Measurements from ENCODE around the gene ANKS4B.

ANKS4B gene

DNA sequence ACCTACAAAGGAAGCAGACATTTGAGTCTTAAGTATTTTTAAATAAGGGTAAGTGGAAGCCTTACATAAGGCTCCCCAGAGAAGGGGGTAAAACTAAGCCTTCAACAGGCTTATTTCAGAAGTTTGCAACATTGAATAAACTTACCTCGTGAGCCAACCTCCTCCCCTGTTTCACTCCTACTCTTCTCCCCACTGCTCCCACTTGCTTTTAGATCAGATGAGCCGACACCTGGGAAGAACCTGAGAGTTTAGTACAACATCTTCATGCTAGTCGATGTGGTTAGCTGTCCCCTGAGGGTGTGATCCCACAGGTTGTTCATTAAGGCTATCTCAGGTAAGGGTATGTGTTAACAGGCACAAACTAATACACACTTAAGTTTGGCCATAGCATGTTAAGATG lies 35.9 kb upstream of the ANKS4B start:
- no peak overlapping the region for H2BK120ac ChIP-seq (ENCODE audit: low read depth, low read length)
- H2AK5ac ChIP-seq (ENCODE audit: low read depth, low read length), result no peak overlapping the region
- H2BK12ac ChIP-seq (ENCODE audit: low read length), result no peak overlapping the region
- H3K14ac ChIP-seq (ENCODE audit: low read length), result no peak overlapping the region
- H4K91ac ChIP-seq (ENCODE audit: low read depth, low read length, poor library complexity), result no peak overlapping the region
- no peak overlapping the region for H3K4ac ChIP-seq (ENCODE audit: low read length)
- DNase-seq (ENCODE audit: low spot score), result no peak
- no peak overlapping the region for H2BK5ac ChIP-seq (ENCODE audit: low read length)
- WGBS, 2 donors (ENCODE audit: extremely low coverage in 2 of 2, insufficient read length in 2 of 2, insufficient replicate concordance in 1 of 2), result no CpG with 5 or more reads among the region's 3 CpGs
- H3K36me3 ChIP-seq (replicated peaks in 1 of 2; ENCODE audit: control insufficient read depth in 2 of 2, insufficient read depth in 2 of 2, low read length in 2 of 2), result no peaks in the 10 kb centered on the region
- no peak overlapping the region for H3K27ac ChIP-seq (replicated peaks; ENCODE audit: low read length)
- no peak overlapping the region for H2AFZ ChIP-seq (ENCODE audit: low read length)
- no peak overlapping the region for H3K23ac ChIP-seq (ENCODE audit: low read depth, low read length, poor library complexity)
- no peak overlapping the region for H4K8ac ChIP-seq (ENCODE audit: low read depth, low read length)
- H3K4me1 ChIP-seq (ENCODE audit: control insufficient read depth in 2 of 2, insufficient read depth in 1 of 2, low read depth in 1 of 2, low read length in 2 of 2), result no peaks in the 10 kb centered on the region
- H3K9me3 ChIP-seq (replicated peaks in 1 of 2; ENCODE audit: control insufficient read depth in 2 of 2, insufficient read depth in 1 of 2, low read depth in 1 of 2, low read length in 2 of 2), result no peaks in the 10 kb centered on the region
- H3K79me1 ChIP-seq (ENCODE audit: low read depth, low read length), result no peaks in the 10 kb centered on the region
- no peak overlapping the region for H3K4me2 ChIP-seq (ENCODE audit: insufficient read depth, low read length, poor library complexity, severe bottlenecking)
- no peak overlapping the region for H3K18ac ChIP-seq (ENCODE audit: low read length)
- H3K9ac ChIP-seq (ENCODE audit: low read depth, low read length, poor library complexity), result no peak overlapping the region
- peaks cover 0 to 6% (median 0%) of the 10 kb centered on the region in 3 experiments for H3K27me3 ChIP-seq (ENCODE audit: control insufficient read depth in 3 of 3, insufficient read depth in 3 of 3, low read depth in 1 of 3, low read length in 3 of 3)
- no peak overlapping the region for H2BK15ac ChIP-seq (ENCODE audit: low read length)
- H3K4me3 ChIP-seq (ENCODE audit: low read length in 2 of 2), result no peak overlapping the region

DNA sequence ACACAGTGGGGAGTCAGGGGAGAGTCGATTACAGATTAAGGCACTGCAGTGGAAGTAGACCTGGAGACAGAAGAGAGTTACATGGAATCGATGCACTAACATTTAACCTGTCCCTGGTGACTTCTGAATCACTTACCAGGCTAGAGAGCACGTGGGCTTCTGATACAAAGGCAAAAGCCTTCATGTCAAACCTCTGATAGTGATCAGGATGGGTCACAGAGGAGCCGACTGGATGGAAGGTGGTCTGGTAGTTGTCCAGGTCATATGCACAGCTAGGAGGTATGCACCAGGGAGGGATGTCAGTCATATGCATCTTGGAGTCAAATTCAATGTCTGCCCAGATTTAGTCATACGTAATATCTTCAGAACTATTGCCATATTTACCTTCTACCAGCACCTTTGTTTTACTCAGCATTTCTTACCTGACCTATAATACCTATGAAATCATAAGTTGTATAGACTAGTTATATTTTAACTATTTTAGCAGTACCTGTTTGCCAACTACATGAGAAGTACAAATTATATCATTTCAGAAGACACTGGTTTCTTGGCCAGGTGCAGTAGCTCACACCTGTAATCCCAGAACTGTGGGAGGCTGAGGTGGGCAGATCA lies 33.8 kb upstream of the ANKS4B start:
- WGBS, 2 donors (ENCODE audit: extremely low coverage in 2 of 2, insufficient read length in 2 of 2, insufficient replicate concordance in 1 of 2), result no CpG with 5 or more reads among the region's 5 CpGs
- no peak overlapping the region for H2BK120ac ChIP-seq (ENCODE audit: low read depth, low read length)
- no peak overlapping the region for H2AFZ ChIP-seq (ENCODE audit: low read length)
- H3K79me1 ChIP-seq (ENCODE audit: low read depth, low read length), result no peaks in the 10 kb centered on the region
- no peak overlapping the region for H3K18ac ChIP-seq (ENCODE audit: low read length)
- H2BK5ac ChIP-seq (ENCODE audit: low read length), result no peak overlapping the region
- no peak overlapping the region for H3K14ac ChIP-seq (ENCODE audit: low read length)
- no peak overlapping the region for H3K9ac ChIP-seq (ENCODE audit: low read depth, low read length, poor library complexity)
- no peak overlapping the region for H4K91ac ChIP-seq (ENCODE audit: low read depth, low read length, poor library complexity)
- no peaks in the 10 kb centered on the region for H3K4me1 ChIP-seq (ENCODE audit: control insufficient read depth in 2 of 2, insufficient read depth in 1 of 2, low read depth in 1 of 2, low read length in 2 of 2)
- no peak for DNase-seq (ENCODE audit: low spot score)
- peaks cover 0 to 11% (median 0%) of the 10 kb centered on the region in 3 experiments for H3K27me3 ChIP-seq (ENCODE audit: control insufficient read depth in 3 of 3, insufficient read depth in 3 of 3, low read depth in 1 of 3, low read length in 3 of 3)
- no peak overlapping the region for H3K4me2 ChIP-seq (ENCODE audit: insufficient read depth, low read length, poor library complexity, severe bottlenecking)
- no peak overlapping the region for H3K23ac ChIP-seq (ENCODE audit: low read depth, low read length, poor library complexity)
- H3K27ac ChIP-seq (replicated peaks; ENCODE audit: low read length), result no peak overlapping the region
- no peak overlapping the region for H2BK12ac ChIP-seq (ENCODE audit: low read length)
- H3K36me3 ChIP-seq (replicated peaks in 1 of 2; ENCODE audit: control insufficient read depth in 2 of 2, insufficient read depth in 2 of 2, low read length in 2 of 2), result no peaks in the 10 kb centered on the region
- no peak overlapping the region for H2AK5ac ChIP-seq (ENCODE audit: low read depth, low read length)
- H3K9me3 ChIP-seq (replicated peaks in 1 of 2; ENCODE audit: control insufficient read depth in 2 of 2, insufficient read depth in 1 of 2, low read depth in 1 of 2, low read length in 2 of 2), result no peaks in the 10 kb centered on the region
- no peak overlapping the region for H2BK15ac ChIP-seq (ENCODE audit: low read length)
- H3K4ac ChIP-seq (ENCODE audit: low read length), result no peak overlapping the region
- no peak overlapping the region for H3K4me3 ChIP-seq (ENCODE audit: low read length in 2 of 2)
- H4K8ac ChIP-seq (ENCODE audit: low read depth, low read length), result no peak overlapping the region

DNA sequence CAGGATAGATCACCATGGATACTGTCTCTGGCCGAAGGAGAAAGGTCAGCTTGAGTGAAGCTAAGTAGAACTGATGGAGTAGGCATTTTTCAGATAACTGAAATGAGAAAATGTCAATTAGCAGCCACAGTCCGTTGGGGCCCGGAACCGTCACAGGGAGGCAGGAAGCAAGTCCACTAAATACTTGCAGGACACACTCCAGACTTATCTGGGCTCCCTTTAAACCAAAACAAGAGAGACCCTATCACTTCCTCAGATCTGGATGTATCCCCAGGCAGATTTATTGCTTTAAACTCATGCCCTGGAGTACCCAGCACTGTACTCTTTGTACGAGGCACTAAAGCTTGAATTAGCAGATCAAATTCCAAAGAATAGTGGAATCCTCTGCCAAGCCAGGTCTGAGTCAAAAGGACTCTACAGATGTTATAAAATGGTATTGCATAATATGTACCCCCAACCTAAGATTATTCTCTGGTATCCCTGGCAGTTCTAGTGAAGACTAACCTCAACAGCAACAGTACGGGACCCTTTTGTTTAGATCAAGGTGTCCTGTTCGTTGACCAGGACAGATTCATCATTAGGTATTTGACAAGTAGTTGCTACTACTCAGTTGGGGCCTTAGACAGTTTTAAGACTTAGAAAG lies 30.2 kb upstream of the ANKS4B start:
- no peak overlapping the region for H2AK5ac ChIP-seq (ENCODE audit: low read depth, low read length)
- H3K27ac ChIP-seq (replicated peaks; ENCODE audit: low read length), result no peak overlapping the region
- no CpG with 5 or more reads among the region's 7 CpGs for whole genome bisulfite sequencing, 2 donors (ENCODE audit: extremely low coverage in 2 of 2, insufficient read length in 2 of 2, insufficient replicate concordance in 1 of 2)
- H3K79me1 ChIP-seq (ENCODE audit: low read depth, low read length), result no peaks in the 10 kb centered on the region
- H2BK5ac ChIP-seq (ENCODE audit: low read length), result no peak overlapping the region
- H3K23ac ChIP-seq (ENCODE audit: low read depth, low read length, poor library complexity), result no peak overlapping the region
- peaks cover 0 to 1% of the 10 kb centered on the region in 2 donors for H3K9me3 ChIP-seq (replicated peaks in 1 of 2; ENCODE audit: control insufficient read depth in 2 of 2, insufficient read depth in 1 of 2, low read depth in 1 of 2, low read length in 2 of 2)
- peaks cover 0 to 14% (median 0%) of the 10 kb centered on the region in 3 experiments for H3K27me3 ChIP-seq (ENCODE audit: control insufficient read depth in 3 of 3, insufficient read depth in 3 of 3, low read depth in 1 of 3, low read length in 3 of 3)
- H4K8ac ChIP-seq (ENCODE audit: low read depth, low read length), result no peak overlapping the region
- H3K4me1 ChIP-seq (ENCODE audit: control insufficient read depth in 2 of 2, insufficient read depth in 1 of 2, low read depth in 1 of 2, low read length in 2 of 2), result no peaks in the 10 kb centered on the region
- H4K91ac ChIP-seq (ENCODE audit: low read depth, low read length, poor library complexity), result no peak overlapping the region
- H3K14ac ChIP-seq (ENCODE audit: low read length), result no peak overlapping the region
- H3K4ac ChIP-seq (ENCODE audit: low read length), result no peak overlapping the region
- no peaks in the 10 kb centered on the region for H3K36me3 ChIP-seq (replicated peaks in 1 of 2; ENCODE audit: control insufficient read depth in 2 of 2, insufficient read depth in 2 of 2, low read length in 2 of 2)
- no peak overlapping the region for H3K4me3 ChIP-seq (ENCODE audit: low read length in 2 of 2)
- no peak overlapping the region for H3K9ac ChIP-seq (ENCODE audit: low read depth, low read length, poor library complexity)
- no peak overlapping the region for H3K4me2 ChIP-seq (ENCODE audit: insufficient read depth, low read length, poor library complexity, severe bottlenecking)
- no peak for DNase-seq (ENCODE audit: low spot score)
- no peak overlapping the region for H2BK15ac ChIP-seq (ENCODE audit: low read length)
- H2BK120ac ChIP-seq (ENCODE audit: low read depth, low read length), result no peak overlapping the region
- no peak overlapping the region for H2AFZ ChIP-seq (ENCODE audit: low read length)
- no peak overlapping the region for H3K18ac ChIP-seq (ENCODE audit: low read length)
- no peak overlapping the region for H2BK12ac ChIP-seq (ENCODE audit: low read length)

DNA sequence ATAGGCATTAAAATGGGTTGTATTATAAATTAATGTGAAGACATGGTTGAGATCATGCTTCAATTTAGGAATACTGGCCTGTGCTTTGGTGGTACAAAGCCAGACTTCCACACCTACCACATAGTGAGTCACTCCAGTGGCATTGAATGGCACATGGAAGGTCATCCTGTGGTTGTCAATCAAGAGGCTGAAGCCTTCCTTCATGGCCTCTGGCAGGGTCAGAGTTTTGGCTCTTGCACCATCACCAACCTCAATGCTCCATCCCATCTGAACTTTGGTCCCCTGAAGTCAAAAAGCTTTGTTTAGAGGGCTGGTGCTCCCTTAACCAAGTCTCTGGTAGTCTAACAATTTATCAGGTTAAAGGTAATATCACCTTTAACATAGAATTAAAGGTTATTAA lies 28.2 kb upstream of the ANKS4B start:
- H2AFZ ChIP-seq (ENCODE audit: low read length), result no peak overlapping the region
- H4K91ac ChIP-seq (ENCODE audit: low read depth, low read length, poor library complexity), result no peak overlapping the region
- H3K27me3 ChIP-seq (ENCODE audit: control insufficient read depth in 3 of 3, insufficient read depth in 3 of 3, low read depth in 1 of 3, low read length in 3 of 3), result peaks cover 0 to 14% (median 0%) of the 10 kb centered on the region in 3 experiments
- no peak overlapping the region for H2AK5ac ChIP-seq (ENCODE audit: low read depth, low read length)
- no peak overlapping the region for H2BK15ac ChIP-seq (ENCODE audit: low read length)
- H3K4ac ChIP-seq (ENCODE audit: low read length), result no peak overlapping the region
- no peak overlapping the region for H2BK12ac ChIP-seq (ENCODE audit: low read length)
- no peak for DNase-seq (ENCODE audit: low spot score)
- no peak overlapping the region for H3K18ac ChIP-seq (ENCODE audit: low read length)
- no peak overlapping the region for H4K8ac ChIP-seq (ENCODE audit: low read depth, low read length)
- no peak overlapping the region for H3K14ac ChIP-seq (ENCODE audit: low read length)
- no peak overlapping the region for H3K4me3 ChIP-seq (ENCODE audit: low read length in 2 of 2)
- H3K9ac ChIP-seq (ENCODE audit: low read depth, low read length, poor library complexity), result no peak overlapping the region
- H2BK120ac ChIP-seq (ENCODE audit: low read depth, low read length), result no peak overlapping the region
- H3K4me2 ChIP-seq (ENCODE audit: insufficient read depth, low read length, poor library complexity, severe bottlenecking), result no peak overlapping the region
- no peaks in the 10 kb centered on the region for H3K36me3 ChIP-seq (replicated peaks in 1 of 2; ENCODE audit: control insufficient read depth in 2 of 2, insufficient read depth in 2 of 2, low read length in 2 of 2)
- no peak overlapping the region for H3K27ac ChIP-seq (replicated peaks; ENCODE audit: low read length)
- H2BK5ac ChIP-seq (ENCODE audit: low read length), result no peak overlapping the region
- H3K4me1 ChIP-seq (ENCODE audit: control insufficient read depth in 2 of 2, insufficient read depth in 1 of 2, low read depth in 1 of 2, low read length in 2 of 2), result no peaks in the 10 kb centered on the region
- H3K23ac ChIP-seq (ENCODE audit: low read depth, low read length, poor library complexity), result no peak overlapping the region
- H3K9me3 ChIP-seq (replicated peaks in 1 of 2; ENCODE audit: control insufficient read depth in 2 of 2, insufficient read depth in 1 of 2, low read depth in 1 of 2, low read length in 2 of 2), result peaks cover 0 to 1% of the 10 kb centered on the region in 2 donors
- no peaks in the 10 kb centered on the region for H3K79me1 ChIP-seq (ENCODE audit: low read depth, low read length)
